Activated CD4-positive, alpha-beta T cell treated with anti-CD3 and anti-CD28 coated beads, Interleukin-2, Interleukin-6, amounts not matched to agents 100 ng/mL and 50 ng/mL, durations not matched to agents 16 hours and 8 hours (primary cell): ENCODE data around the gene CNN3.

ENCODE experiments used
- DNase-seq: peaks from one replicate; pipeline ENCODE4 v3.0.0-alpha.2; 2020

Gene CNN3

DNA sequence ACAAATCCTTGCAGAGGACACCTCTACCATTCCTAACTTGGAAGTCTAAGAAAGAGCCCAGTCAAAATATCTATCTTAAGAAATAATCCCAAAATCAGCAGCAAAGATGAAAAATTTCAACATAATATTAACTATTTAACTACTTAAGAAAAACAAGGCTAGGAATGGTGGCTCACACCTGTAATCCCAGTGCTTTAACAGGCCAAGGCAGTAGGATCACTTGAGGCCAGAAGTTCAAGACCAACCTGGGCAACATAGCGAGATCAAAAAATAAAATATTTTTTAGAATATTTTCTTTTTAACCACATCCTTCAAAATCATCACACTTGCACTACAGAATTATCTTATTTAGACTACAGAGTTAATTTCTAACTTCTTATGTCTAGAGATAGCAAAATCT is 4.9 kb downstream of the CNN3 start:
- DNase-seq: no peak

GRCh38 chr1:94920061-94920460 is 6.8 kb downstream of the CNN3 start:
- DNase-seq: no peak

DNA sequence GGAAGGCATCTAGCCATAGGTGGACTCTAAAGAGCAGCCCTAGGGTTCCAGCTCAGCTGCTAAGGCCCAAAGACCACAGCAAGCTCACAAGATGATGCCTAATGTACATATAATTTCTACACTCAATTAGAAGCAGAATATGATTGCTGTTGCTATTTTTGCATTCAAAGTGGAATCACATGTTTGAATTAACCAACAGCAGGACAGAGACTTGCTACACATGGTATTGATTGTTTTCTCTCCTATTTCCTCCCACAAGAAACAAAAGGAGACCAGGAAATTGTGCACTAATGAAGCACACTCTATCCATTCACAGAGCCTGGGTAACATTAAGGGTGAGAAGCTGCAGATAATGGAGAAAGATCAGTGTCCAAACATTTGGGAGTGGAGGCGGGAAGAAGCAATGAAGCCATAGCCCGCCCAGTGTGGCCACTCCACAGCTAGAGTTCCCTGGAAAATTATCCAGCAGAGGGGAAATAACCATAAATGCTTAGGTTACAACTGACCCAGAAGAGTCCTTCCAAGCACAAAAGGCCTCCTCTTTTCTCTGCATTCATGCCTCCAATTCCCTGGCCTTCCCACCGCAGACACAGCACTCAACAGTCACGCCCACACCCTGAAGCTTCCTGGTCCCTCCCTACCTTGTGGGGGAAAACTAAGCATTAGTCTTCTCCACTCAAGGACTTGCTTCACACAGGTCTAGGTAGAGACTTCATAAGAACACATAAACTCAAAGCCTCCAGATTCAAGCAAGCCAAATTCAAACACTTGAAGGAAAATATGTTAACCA is 7.5 kb downstream of the CNN3 start:
- DNase-seq: no peak

- no peak for DNase-seq
Observed at GRCh38 chr1:94917251-94917650, 9.7 kb downstream of the CNN3 start.

DNA sequence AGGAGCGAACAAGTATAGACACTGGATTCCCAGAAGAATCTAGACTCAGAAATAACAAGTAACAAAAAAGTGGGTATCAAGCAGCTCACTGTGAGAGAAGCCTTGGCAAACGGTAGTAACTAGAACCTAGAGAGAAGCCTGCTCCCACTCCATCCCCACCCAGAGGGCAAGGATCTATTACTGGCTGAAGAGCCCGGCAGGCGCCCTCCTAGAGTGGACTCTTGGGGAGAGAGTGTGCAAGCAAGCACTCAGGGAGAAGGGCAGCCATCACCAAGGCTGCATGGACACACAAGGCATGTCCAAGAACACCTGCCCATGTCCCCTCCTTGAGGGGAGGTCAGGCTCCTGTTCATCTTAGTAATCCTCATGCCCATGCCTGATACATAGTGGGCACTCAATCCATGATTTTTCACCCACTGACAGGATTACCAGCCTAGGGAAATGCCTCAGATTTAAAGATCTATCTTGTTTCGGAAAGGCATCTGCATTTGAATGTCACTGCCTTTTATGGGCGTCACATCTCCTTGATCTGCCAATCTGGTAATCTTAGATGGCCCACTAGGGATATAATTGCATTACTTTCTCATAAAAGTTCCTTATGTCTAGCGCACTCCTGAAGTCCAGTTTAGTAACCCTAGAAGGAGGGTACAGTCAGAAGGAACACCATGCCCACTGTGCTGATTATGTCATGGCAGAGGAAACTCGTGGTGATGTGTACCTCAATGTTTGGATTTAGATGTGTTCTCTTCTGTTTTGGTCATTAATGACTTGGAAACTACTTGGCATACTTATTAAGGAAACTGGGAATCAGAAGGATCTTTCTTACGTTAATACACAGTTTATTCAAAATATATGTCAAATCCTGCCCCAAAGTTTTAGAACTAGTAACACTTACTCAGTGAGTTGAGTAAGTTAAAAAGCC is 14.4 kb downstream of the CNN3 start:
- DNase-seq: no peak

DNA sequence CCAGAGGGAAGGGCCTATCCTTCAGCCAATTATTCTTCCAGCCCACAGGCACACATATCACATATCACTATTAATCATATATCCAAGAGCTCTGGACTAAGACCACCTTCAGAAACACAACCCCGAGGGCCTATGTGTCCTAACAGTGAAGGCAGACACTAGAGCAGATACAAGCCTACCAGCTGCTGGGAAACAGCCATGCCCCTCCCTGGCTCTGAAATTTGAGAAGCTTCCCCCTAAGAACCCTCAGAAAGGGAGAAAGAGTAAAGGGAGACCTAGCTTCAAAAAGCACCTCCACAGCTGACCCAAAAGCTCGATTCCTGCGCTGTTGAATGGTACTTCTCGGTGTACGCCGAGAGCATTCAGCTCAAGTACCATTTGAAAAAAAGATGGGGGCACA is 17.4 kb downstream of the CNN3 start:
- no peak for DNase-seq

DNA sequence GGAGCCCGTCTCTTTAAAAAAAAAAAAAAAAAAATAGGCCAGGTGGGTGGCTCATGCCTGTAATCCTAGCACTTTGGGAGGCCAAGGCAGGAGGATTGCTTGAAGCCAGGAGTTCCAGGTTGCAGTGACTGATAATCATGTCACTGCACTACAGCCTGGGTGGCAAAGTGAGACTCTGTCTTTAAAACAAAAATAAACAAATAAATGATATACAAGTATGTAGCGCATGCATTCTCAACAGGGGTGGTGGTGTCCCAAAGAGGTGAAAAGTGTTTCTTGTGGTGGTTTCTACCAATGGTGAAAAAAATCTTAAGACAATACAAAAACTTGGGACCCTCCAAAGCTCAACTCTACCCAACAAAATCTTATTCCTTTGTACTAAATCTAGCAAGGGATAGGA is 17.9 kb downstream of the CNN3 start:
- no peak for DNase-seq

- no peak for DNase-seq
Observed at GRCh38 chr1:94908190-94908589, 18.7 kb downstream of the CNN3 start.

- DNase-seq: no peak
Observed at GRCh38 chr1:94907136-94907535, 19.8 kb downstream of the CNN3 start.

GRCh38 chr1:94906382-94906781 is 20.5 kb downstream of the CNN3 start:
- no peak for DNase-seq

DNA sequence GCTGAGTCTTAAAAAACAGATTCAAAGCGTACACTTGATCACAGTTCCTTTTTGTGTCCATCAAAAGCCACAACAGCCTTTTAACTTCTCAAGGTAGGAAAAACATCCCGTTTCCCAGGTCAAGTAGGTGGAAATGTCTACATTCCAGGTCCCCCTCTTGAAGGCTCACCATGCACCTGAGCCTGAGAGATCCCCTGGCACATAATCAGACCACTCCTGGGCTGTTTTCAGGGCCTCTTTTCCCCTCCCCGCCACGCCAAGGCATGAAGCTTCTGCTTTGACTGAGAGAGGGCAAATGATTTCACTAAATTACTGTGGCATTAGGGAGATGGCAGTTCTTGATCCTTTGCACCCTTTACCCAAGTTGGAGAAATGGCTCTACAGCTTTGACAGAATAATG is 21.7 kb downstream of the CNN3 start:
- no peak for DNase-seq

GRCh38 chr1:94903280-94904009 is 23.5 kb downstream of the CNN3 start:
- no peak for DNase-seq

DNA sequence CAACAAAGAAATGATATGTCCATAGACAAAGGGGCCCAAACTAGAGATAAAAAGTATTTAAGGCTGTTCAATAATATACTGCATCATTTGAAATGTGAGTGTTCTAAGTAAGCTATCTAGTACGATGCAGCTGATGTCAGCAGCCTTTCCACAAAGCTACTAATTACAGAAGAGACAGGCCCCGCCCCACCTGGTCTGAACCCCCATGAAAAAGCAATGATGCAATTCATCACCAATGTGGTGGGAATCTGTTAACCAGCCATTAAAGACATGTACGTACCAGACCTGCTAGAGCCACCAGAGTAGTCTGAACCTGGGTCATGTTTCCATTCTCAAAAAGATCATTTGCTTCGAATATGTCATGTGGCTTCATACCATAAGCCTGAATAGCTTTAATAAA is 25.1 kb downstream of the CNN3 start:
- no peak for DNase-seq

DNA sequence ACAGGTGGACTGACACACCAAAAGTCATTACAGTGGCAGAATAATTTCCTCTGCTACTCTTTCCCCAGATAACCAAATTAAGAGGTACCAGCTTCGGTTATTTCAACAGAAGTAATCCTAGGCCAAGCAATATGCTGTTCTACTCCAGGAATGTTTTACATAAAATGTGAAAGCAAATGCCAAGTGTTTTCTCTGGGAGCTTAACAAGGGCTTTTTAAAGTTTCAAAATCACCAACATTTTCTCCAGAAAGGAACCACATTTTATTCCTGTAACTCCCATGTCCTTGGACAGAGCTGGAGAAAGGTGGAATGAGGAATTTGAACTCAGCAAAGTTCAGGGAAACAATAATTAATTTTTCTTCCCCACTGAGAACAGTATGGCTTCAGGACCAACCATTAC is 27.2 kb downstream of the CNN3 start:
- DNase-seq: no peak

DNA sequence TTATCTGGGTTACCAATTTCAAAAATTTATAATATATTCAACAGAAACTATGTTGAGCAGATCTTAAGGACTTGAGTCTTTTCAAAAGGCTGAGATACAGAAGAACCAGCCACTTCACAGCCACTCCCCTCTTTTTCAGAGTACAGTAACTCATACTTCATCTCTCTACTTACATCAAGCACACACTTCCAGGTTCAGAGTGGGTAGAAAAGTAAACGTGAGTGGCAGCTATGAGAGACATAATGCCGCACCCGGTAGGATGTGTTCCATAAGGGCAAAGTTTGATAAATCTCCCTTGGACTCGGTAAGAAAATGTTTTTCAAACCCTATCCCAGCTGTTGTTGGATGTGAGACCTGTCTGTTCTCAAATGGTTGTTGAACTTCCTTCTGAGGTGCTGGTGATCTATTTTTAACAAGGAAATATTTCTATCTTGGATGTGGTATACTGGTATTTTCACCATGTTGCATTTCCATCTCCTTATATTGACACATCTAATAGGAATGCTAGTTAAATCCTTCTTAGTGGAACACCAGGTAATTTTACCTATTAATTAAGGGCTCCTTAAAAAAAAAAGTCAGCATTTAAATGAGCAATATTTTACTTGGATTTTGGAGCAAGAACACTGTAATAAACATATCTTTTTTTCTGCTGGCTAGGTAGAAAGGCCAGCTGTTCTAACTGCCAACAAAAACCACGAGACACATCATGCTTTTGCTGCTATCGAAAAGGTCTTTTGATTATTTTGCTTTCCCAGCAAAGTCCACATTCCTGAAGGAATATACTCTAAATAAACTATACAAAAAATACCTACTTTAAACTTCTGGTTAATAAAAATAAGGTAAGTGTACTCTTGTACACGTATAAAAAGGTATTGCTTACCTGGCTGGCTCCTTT is 28.2 kb downstream of the CNN3 start:
- no peak for DNase-seq

- no peak for DNase-seq
Observed at GRCh38 chr1:94895518-94895917, 31.4 kb downstream of the CNN3 start.

DNA sequence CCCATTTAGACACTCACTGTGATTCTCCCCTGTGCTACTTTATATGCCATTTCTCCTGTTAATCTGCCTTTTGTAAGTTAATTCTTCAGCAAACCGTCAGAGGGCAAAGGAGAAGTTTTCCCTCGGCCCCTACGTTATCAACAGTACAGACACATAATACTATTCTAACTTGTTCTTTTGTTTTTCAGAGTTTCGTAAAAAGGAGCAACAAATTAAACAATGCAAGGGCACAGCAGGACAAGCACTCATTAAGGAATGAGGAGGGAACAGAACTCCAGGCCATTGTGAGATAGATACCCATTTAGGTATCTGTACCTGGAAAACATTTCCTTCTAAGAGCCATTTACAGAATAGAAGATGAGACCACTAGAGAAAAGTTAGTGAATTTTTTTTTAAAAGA is 32.3 kb downstream of the CNN3 start:
- no peak for DNase-seq

- no peak for DNase-seq
Observed at GRCh38 chr1:94892604-94893254, 34.2 kb downstream of the CNN3 start.

GRCh38 chr1:94888201-94888600 is 38.7 kb downstream of the CNN3 start:
- DNase-seq: no peak

DNA sequence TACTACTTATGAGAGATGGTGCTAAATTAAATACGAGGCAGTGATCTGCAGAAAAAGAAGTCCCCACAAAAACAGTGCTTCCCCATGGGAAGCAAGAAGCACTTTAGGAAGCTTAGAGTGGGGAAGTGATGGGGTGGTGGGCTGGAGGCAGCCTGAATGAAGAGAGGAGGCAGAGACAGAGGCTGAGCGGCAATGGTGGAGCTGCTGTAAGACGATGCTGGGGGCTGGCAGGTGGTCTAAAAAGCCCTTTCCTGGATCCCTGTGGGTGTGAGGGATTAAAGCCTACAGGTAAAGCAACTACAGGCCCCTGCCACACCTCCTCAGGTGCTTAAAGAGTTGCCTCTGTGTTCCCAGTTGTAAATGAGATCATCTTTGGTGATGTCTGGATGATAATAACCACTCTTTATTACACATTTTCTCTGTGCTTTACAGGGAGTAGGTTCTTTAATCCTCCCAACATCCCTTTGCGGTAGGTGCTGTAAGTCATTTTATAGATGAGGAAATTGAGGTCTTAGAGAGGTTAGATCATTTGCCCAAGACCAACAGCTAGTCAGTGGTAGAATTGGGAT is 39.2 kb downstream of the CNN3 start:
- DNase-seq: no peak

- DNase-seq: no peak
Observed at GRCh38 chr1:94887106-94887505, 39.8 kb downstream of the CNN3 start.

DNA sequence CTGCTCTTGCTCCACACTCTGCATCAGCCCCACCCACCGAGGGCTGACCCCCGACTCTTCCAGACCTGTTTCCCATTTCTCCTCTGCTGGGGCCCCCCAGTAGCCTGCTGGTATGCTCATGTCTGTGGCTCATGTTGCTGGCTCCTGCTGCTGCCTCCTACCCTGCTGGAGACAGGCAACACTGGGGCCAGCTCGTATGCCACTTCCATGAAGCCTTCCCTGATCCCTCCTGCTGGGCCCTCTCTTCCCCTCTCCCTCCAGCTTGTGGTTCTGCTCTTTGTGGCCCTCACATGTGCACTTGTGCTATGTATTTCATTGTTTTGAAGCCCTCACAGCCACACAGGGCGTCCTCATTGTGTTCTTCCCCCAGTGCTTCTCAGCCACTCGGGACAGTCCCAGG is 40.5 kb downstream of the CNN3 start:
- no peak for DNase-seq
